ENCODE measurements around the gene ANXA11.

GRCh38 chr10:80202934-80203834 lies 2.2 kb downstream of the ANXA11 start:
- TF ChIP-seq POLR2AphosphoS5 (IDR thresholded peaks at IDR 0.05; ENCODE audit: low read depth, low read length) = no peak
- TF ChIP-seq REST (IDR thresholded peaks at IDR 0.05; ENCODE audit: insufficient read depth in 1 of 2, low read depth in 2 of 2, low read length in 2 of 2) = no peak
- no peak for TF ChIP-seq FOXP2 (optimal IDR thresholded peaks at IDR 0.05; ENCODE audit: borderline replicate concordance, extremely low read depth, extremely low read length, insufficient read depth)

Data from PFSK-1 (cell line).